CD14-positive monocyte (primary cell): ENCODE results near the gene BCR. TPM values are rescaled to one million over a fixed set of nuclear protein-coding genes. Genes with fewer than 3 reads are reported as not detected.

Source experiments
- DNase-seq, 3 donors: peaks; one replicate each; pipeline ENCODE4 v3.0.0-alpha.2; 2011 to 2022
- H2AFZ ChIP-seq: 2 replicates; pipeline ENCODE4 v1.6.0; 2012; ENCODE audit warnings: mild to moderate bottlenecking, low read depth, low read length, inconsistent platforms; ENCODE audit not compliant: insufficient read depth, poor library complexity, severe bottlenecking
- H3K27ac ChIP-seq, 2 donors: 1 replicate in 1 of 2; 2 replicates in 1 of 2; pipeline ENCODE4 v1.5.1; 2012 to 2013; ENCODE audit warnings: low read length in 2 of 2, control low read depth in 1 of 2, inconsistent platforms in 1 of 2, low read depth in 1 of 2, mild to moderate bottlenecking in 1 of 2
- H3K27me3 ChIP-seq, 2 donors: one replicate each; pipeline versions ENCODE4 v1.6.0 to v1.6.1; 2011 to 2013; ENCODE audit warnings: low read length in 2 of 2; ENCODE audit not compliant: control insufficient read depth in 2 of 2, insufficient read depth in 2 of 2
- H3K36me3 ChIP-seq, 2 donors: replicated peaks in 1 of 2; 1 replicate in 1 of 2; 2 replicates in 1 of 2; pipeline versions ENCODE4 v1.5.1 to v1.6.1; 2012 to 2013; ENCODE audit warnings: low read length in 2 of 2, control low read depth in 1 of 2, inconsistent platforms in 1 of 2, mild to moderate bottlenecking in 1 of 2; ENCODE audit not compliant: insufficient read depth in 2 of 2, control insufficient read depth in 1 of 2
- H3K4me1 ChIP-seq, 2 donors: 1 replicate in 1 of 2; 2 replicates in 1 of 2; pipeline versions ENCODE4 v1.5.1 to v1.6.1; 2012 to 2013; ENCODE audit warnings: low read length in 2 of 2, control low read depth in 1 of 2, inconsistent platforms in 1 of 2, mild to moderate bottlenecking in 1 of 2, moderate library complexity in 1 of 2; ENCODE audit not compliant: insufficient read depth in 2 of 2, control insufficient read depth in 1 of 2
- H3K4me2 ChIP-seq: replicated peaks from 2 replicates; pipeline ENCODE3; 2012; ENCODE audit warnings: low read length, moderate library complexity, mild to moderate bottlenecking; ENCODE audit not compliant: poor library complexity, severe bottlenecking; ENCODE audit errors: extremely low read depth
- H3K4me3 ChIP-seq, 3 experiments: fragments of 200-600 bp in 1 of 3; sonication (generic) in 1 of 3; replicated peaks in 1 of 3; 1 replicate in 2 of 3; 2 replicates in 1 of 3; pipeline ENCODE4 v1.5.1; 2011 to 2013; ENCODE audit warnings: low read length in 3 of 3, mild to moderate bottlenecking in 3 of 3, control low read depth in 2 of 3, low read depth in 2 of 3, inconsistent platforms in 1 of 3, moderate library complexity in 1 of 3
- H3K79me2 ChIP-seq: 2 replicates; pipeline ENCODE4 v1.6.0; 2012; ENCODE audit warnings: mild to moderate bottlenecking, control low read depth, inconsistent platforms, low read length, moderate library complexity; ENCODE audit not compliant: insufficient read depth
- H3K9ac ChIP-seq: 2 replicates; pipeline ENCODE4 v1.6.0; 2017; ENCODE audit warnings: low read length, mild to moderate bottlenecking; ENCODE audit not compliant: insufficient read depth, poor library complexity, severe bottlenecking
- H3K9me3 ChIP-seq, 2 donors: replicated peaks in 1 of 2; 1 replicate in 1 of 2; 2 replicates in 1 of 2; pipeline versions ENCODE4 v1.5.1 to v1.6.1; 2012 to 2013; ENCODE audit warnings: low read length in 2 of 2, control low read depth in 1 of 2; ENCODE audit not compliant: control insufficient read depth in 1 of 2, insufficient read depth in 1 of 2
- H4K20me1 ChIP-seq: 2 replicates; pipeline ENCODE4 v1.6.0; 2012; ENCODE audit warnings: mild to moderate bottlenecking, low read length, control low read depth, moderate library complexity; ENCODE audit not compliant: insufficient read depth
- H3K27ac Mint-ChIP-seq, 7 donors: one replicate each; pipeline ENCODE4 v1.8.0; 2020; ENCODE audit warnings: mild to moderate bottlenecking in 7 of 7, mixed read lengths in 7 of 7, moderate library complexity in 6 of 7, inconsistent platforms in 2 of 7
- H3K27me3 Mint-ChIP-seq, 3 donors: one replicate each; pipeline ENCODE4 v1.8.0; 2021 to 2022; ENCODE audit warnings: low read depth in 3 of 3, mild to moderate bottlenecking in 3 of 3, mixed read lengths in 3 of 3, moderate library complexity in 3 of 3, inconsistent platforms in 1 of 3
- H3K36me3 Mint-ChIP-seq, 2 donors: one replicate each; pipeline ENCODE4 v1.8.0; 2020; ENCODE audit warnings: mixed read lengths in 2 of 2, inconsistent platforms in 1 of 2, mild to moderate bottlenecking in 1 of 2
- H3K4me1 Mint-ChIP-seq: one replicate; pipeline ENCODE4 v1.8.0; 2020; ENCODE audit warnings: mild to moderate bottlenecking, mixed read lengths
- H3K4me3 Mint-ChIP-seq, 2 donors: one replicate each; pipeline ENCODE4 v1.8.0; 2020; ENCODE audit warnings: mild to moderate bottlenecking in 2 of 2, mixed read lengths in 2 of 2, moderate library complexity in 1 of 2
- H3K9me3 Mint-ChIP-seq, 7 donors: one replicate each; pipeline ENCODE4 v1.8.0; 2020 to 2022; ENCODE audit warnings: mixed read lengths in 7 of 7, mild to moderate bottlenecking in 6 of 7, moderate library complexity in 6 of 7, inconsistent platforms in 2 of 7
- CTCF ChIP-seq: fragments of 200-600 bp; IDR thresholded peaks from one replicate; pipeline ENCODE4 v1.8.0; 2022; ENCODE audit warnings: antibody characterized with exemption, mild to moderate bottlenecking
- WGBS: methylation state at CpG from one replicate; pipeline ENCODE4 v1.1.5; 2013; ENCODE audit warnings: missing lambda C conversion rate; ENCODE audit not compliant: insufficient coverage; 5-methylcytosine and 5-hydroxymethylcytosine counted together
- intact Hi-C, 2 donors: fragments of 100-400 bp; cut with micrococcal nuclease; formaldehyde crosslinking; loops; one replicate each; pipeline versions ENCODE4 v1.15.0 to v1.15.1; 2023
- polyA plus RNA-seq, 3 donors: library from polyadenylated mRNA; depleted of rRNA in 1 of 3; unstranded in 2 of 3; stranded (reverse) in 1 of 3; fragments of 300-500 nt in 2 of 3; fragments of >200 nt in 1 of 3; fragmentation: Illumina TruSeq in 2 of 3; gene quantifications; 1 replicate in 2 of 3; 2 replicates in 1 of 3; pipeline ENCODE4 v1.2.3, GENCODE V29; 2012 to 2021

BCR gene
- polyA plus RNA-seq, 3 donors: 0.97 to 20.9 (median 0.97) TPM

- no peak overlapping the region for H3K4me3 Mint-ChIP-seq
- Histone ChIP-seq H3K36me3 (no peaks in the 10 kb centered on the region), H3K4me3 (no peak overlapping the region), H2AFZ (no peak overlapping the region), H3K4me2 (no peak overlapping the region), H3K27me3 (peaks cover 0 to 4% of the 10 kb centered on the region in 2 donors), H3K27ac (no peak overlapping the region), H4K20me1 (peaks cover 5% of the 10 kb centered on the region), H3K79me2 (peaks cover 8% of the 10 kb centered on the region), H3K9me3 (peaks cover 8 to 19% of the 10 kb centered on the region in 2 donors), H3K9ac (no peak overlapping the region), H3K4me1 (peaks cover 11 to 17% of the 10 kb centered on the region in 2 donors)
- H3K27me3 Mint-ChIP-seq: peaks cover 2 to 9% (median 3%) of the 10 kb centered on the region in 3 donors
- WGBS: 82% methylated on average over 9 of the region's 9 CpGs
- H3K4me1 Mint-ChIP-seq: peaks cover 25% of the 10 kb centered on the region
- peaks cover 9 to 10% of the 10 kb centered on the region in 2 donors for H3K36me3 Mint-ChIP-seq
- H3K27ac Mint-ChIP-seq: peak overlapping the region in 1 of 7 donors; percentile 1
- intact Hi-C loops: loop anchor here (5.0 to 10.0 kb wide), 2 partner anchors 66 to 208 kb away; no protein-coding TSS in a partner anchor
- DNase-seq: no peak
- no peak for TF ChIP-seq CTCF
- H3K9me3 Mint-ChIP-seq: peaks cover 10 to 23% (median 15%) of the 10 kb centered on the region in 7 donors
Measured at GRCh38 chr22:23176645-23177027, 3.7 kb upstream of the BCR start.

GRCh38 chr22:23177197-23177596 is 3.1 kb upstream of the BCR start:
- no peak for TF ChIP-seq CTCF
- H3K9me3 Mint-ChIP-seq: peaks cover 10 to 23% (median 15%) of the 10 kb centered on the region in 7 donors
- Histone ChIP-seq H3K36me3 (no peaks in the 10 kb centered on the region), H3K4me2 (no peak overlapping the region), H3K9me3 (peaks cover 8 to 19% of the 10 kb centered on the region in 2 donors), H3K9ac (no peak overlapping the region), H3K27ac (no peak overlapping the region), H3K27me3 (peaks cover 0 to 5% of the 10 kb centered on the region in 2 donors), H4K20me1 (peaks cover 11% of the 10 kb centered on the region), H3K79me2 (peaks cover 13% of the 10 kb centered on the region), H2AFZ (no peak overlapping the region), H3K4me3 (no peak overlapping the region), H3K4me1 (peaks cover 16 to 23% of the 10 kb centered on the region in 2 donors)
- peaks cover 30% of the 10 kb centered on the region for H3K4me1 Mint-ChIP-seq
- intact Hi-C loops: loop anchor here (5.0 to 10.0 kb wide), 2 partner anchors 65 to 208 kb away; no protein-coding TSS in a partner anchor
- H3K36me3 Mint-ChIP-seq: peaks cover 9 to 10% of the 10 kb centered on the region in 2 donors
- H3K4me3 Mint-ChIP-seq: no peak overlapping the region
- no peak overlapping the region for H3K27ac Mint-ChIP-seq
- H3K27me3 Mint-ChIP-seq: peaks cover 0 to 14% (median 3%) of the 10 kb centered on the region in 3 donors
- WGBS: 6% methylated on average over 3 of the region's 4 CpGs
- DNase-seq: no peak
